T-helper 17 cell (primary cell): ENCODE measurements around the gene RIPK4. TPM values are rescaled to one million over a fixed set of nuclear protein-coding genes. Genes with fewer than 3 reads are reported as not detected.
A peak's percentile ranks its signal among the peaks of the same experiment; 100 is the strongest.

Source experiments
- ATAC-seq: fragments of 150-1000 bp; cut with Tn5 transposase; 2 replicates; pipeline ENCODE4 v1.10.0; 2021; ENCODE audit warnings: mild to moderate bottlenecking, moderate library complexity
- DNase-seq, 3 donors: peaks; one replicate each; pipeline versions ENCODE4 v3.0.0 to v3.0.0-alpha.2; 2020 to 2021
- H3K9me3 ChIP-seq: one replicate; pipeline ENCODE4 v1.7.0; 2013; ENCODE audit warnings: low read length, mild to moderate bottlenecking; ENCODE audit not compliant: control insufficient read depth, poor library complexity, severe bottlenecking
- H3K27ac Mint-ChIP-seq: one replicate; pipeline ENCODE4 v1.8.0; 2022; ENCODE audit warnings: mild to moderate bottlenecking, moderate library complexity, mixed read lengths
- H3K27me3 Mint-ChIP-seq: one replicate; pipeline ENCODE4 v1.8.0; 2022; ENCODE audit warnings: mixed read lengths
- H3K36me3 Mint-ChIP-seq: one replicate; pipeline ENCODE4 v1.8.0; 2022; ENCODE audit warnings: low read depth, mixed read lengths
- H3K4me1 Mint-ChIP-seq: one replicate; pipeline ENCODE4 v1.8.0; 2022; ENCODE audit warnings: mild to moderate bottlenecking, mixed read lengths
- H3K4me3 Mint-ChIP-seq: one replicate; pipeline ENCODE4 v1.8.0; 2022; ENCODE audit warnings: mild to moderate bottlenecking, moderate library complexity, mixed read lengths
- total RNA-seq, 4 donors: library from RNA in 2 of 4; stranded (reverse) in 2 of 4; gene quantifications; one replicate each; pipeline ENCODE4 v1.2.3 and lab custom pipeline; 2022 to 2026

Gene RIPK4
- total RNA-seq, 2 donors from 2014 or later, result 0.37 to 0.50 TPM

DNA sequence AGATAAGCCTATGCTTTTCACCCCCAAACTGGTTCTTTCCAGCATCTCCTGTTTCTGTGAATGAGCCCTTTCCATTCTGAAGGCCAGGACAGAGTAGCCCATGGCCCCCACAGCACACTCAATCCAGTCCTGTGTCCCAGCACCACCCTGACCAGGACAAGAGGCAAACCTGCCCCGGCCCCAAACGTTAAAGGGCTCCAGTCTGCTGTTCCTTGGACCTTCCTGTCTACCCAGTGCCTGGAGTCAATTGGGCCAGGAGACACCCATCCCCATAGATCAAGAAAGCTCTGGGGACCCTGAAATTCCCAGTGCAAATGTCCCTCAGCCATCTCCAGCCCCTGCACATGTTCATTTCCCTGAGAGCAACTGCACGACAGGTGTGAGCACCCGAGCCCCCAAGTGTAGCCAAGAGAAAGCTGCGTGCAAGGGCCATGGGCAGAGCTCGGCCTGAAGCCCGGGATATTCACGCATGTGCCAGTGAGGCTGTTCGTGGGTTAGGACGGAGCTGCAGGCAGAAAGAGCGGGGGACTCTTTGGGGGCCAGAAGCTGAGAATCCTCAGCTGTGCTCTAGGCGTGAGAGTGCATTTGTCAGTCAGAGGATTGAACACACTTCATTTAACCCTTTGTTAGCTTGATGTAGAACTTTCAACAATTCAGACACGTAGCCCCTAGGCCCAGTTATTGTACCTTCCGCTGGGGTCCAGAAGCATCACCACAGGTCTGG, 4.2 kb upstream of the RIPK4 start:
- no peaks in the 10 kb centered on the region for H3K9me3 ChIP-seq
- peaks cover 82% of the 10 kb centered on the region for H3K27me3 Mint-ChIP-seq
- H3K4me1 Mint-ChIP-seq, result peaks cover 20% of the 10 kb centered on the region
- no peak overlapping the region for H3K27ac Mint-ChIP-seq
- H3K36me3 Mint-ChIP-seq, result peaks cover 4% of the 10 kb centered on the region
- DNase-seq (no peak), ATAC-seq (no peak)
- H3K4me3 Mint-ChIP-seq, result no peak overlapping the region

DNA sequence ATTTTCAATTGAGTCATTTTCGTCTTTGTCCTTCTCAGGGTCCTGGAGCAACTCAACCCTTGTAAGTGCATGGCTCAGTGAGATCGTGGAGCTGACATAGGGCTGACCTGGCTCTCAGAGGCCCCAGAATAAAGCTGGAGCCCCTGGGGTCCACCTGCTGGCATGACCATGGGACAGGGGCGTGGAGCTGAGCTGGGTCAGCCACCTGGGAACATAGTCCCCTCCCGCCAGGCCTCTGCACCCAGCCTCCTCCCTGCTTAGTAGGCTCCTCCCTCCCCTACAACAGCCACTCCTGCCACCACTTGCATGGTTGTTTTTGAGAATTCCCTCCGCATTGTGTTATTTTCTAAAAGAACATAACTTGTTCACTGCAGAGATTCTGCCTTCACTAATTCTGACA, 3.1 kb upstream of the RIPK4 start:
- ATAC-seq, result no peak
- Mint-ChIP-seq H3K27ac (no peak overlapping the region), H3K27me3 (peaks cover 82% of the 10 kb centered on the region), H3K36me3 (peaks cover 2% of the 10 kb centered on the region), H3K4me1 (peaks cover 20% of the 10 kb centered on the region), H3K4me3 (peak overlapping the region; percentile 47)
- DNase-seq, result no peak
- H3K9me3 ChIP-seq, result no peaks in the 10 kb centered on the region

DNA sequence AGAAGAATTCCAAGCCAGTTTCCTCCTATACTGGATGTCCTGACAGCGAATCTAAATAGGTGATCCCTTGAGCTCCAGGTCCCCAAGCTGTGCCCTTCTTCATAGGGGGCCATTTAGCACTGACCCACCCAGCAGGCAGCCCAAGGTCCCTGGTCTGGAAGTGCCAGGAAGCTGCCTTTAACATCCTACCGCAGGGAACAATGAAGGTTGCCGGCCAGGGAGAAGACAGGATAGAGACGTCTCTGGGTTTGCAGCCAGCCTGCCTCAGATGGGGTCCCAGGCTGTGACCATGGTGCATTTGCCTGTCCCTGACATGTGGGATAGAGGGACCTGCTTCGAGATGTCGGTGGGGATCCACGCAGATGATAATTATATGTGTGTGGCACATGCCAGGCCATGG, 2.7 kb upstream of the RIPK4 start:
- Mint-ChIP-seq H3K36me3 (no peaks in the 10 kb centered on the region), H3K4me3 (peak overlapping the region; percentile 47), H3K27me3 (peaks cover 82% of the 10 kb centered on the region), H3K27ac (no peak overlapping the region), H3K4me1 (peaks cover 20% of the 10 kb centered on the region)
- no peaks in the 10 kb centered on the region for H3K9me3 ChIP-seq
- no peak for ATAC-seq
- no peak for DNase-seq

DNA sequence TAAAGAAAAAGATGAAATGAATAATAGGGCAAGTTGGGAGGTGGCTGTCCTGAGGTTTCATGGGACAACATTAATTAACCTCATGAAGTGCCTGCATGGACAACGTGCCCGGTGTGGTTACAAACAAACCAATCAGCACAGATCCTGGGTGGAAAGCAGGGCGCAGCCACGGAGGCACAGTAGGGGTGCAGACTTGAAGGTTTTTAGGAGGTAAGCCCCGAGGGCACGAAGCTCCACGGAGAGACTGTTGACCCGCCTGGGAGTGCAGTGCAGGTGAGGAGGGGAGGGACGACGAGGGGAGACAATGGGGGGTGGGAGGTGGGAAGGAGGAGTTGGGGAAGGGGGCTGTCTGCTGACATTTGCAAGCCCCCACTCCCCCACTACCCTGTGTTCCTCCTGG, 2.3 kb upstream of the RIPK4 start:
- H3K4me1 Mint-ChIP-seq, result peaks cover 20% of the 10 kb centered on the region
- H3K27ac Mint-ChIP-seq, result peak overlapping the region; percentile 45
- peaks cover 82% of the 10 kb centered on the region for H3K27me3 Mint-ChIP-seq
- no peaks in the 10 kb centered on the region for H3K36me3 Mint-ChIP-seq
- peak overlapping the region; percentile 84 for H3K4me3 Mint-ChIP-seq
- ATAC-seq (no peak), DNase-seq (no peak)
- no peaks in the 10 kb centered on the region for H3K9me3 ChIP-seq

DNA sequence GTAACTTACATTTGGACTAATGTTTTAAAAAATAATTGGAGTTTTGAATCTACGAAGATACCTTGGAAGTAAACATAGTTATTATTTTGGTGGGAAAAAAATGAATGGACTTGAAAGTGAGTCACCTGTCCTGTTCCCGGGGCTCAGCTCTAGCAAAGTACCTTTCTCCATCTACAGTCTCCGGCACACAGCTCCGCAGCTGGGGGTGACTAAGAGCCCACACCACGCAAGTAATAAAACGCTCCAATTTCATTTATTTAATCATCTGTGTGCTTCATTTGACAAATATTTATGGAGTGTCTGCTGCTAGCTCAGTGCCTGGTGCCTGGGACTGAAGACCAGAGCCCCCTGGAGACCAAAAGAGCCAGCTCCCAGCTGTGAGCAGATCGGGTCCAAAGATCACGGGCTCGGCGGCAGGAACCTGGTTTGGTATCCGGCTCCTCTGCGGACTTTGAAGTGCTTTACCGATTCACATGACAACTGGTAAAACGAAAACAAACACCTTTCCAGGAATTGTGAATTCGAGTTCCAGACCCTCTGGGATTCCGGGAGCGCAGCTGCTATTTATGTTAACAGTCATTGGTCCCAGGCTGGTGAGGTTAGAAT, 1.7 kb upstream of the RIPK4 start:
- H3K36me3 Mint-ChIP-seq, result no peaks in the 10 kb centered on the region

DNA sequence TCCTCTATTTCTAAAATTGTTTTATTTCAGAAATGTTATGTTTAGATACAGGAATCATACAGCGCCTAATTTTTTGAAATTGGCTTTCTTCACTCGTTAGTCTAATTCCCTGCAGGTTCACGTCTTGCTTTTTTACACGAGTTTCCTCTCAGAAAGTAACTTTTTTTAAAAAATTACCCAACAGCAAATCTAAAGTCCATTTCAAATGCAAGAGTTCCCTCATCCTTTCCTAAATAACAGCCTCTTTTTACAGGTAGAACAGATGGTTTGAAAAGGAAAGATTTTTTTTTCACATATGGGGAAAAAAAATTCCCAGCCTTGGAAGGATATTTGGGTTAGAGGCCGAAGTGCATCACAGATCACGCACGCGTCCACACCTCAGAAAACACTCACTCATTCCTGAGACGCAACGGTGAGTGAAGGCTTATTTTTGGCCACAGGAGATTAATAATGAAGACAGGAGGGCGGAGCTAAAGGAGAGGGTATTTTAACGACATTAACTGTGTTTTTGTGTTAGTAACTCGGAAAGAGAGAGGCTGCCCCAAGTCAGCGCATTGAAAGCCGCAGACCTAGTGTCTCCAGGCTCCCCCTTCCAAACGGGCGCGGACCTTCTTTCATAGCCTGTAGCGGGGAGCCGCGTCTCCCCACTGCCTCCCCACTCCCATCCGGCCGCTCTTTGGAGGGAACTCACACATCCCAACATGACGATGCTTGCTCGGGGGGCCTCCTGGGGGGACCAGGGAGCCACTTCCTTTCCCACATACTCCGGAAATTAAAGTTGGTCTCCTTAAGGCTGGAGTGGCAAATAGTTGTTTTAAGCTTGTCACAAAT, 969 bp upstream of the RIPK4 start:
- Mint-ChIP-seq H3K4me3 (peak overlapping the region; percentile 84), H3K27ac (peak overlapping the region; percentile 45), H3K27me3 (peaks cover 87% of the 10 kb centered on the region), H3K4me1 (peaks cover 22% of the 10 kb centered on the region), H3K36me3 (no peaks in the 10 kb centered on the region)
- ATAC-seq (peak; percentile 45), DNase-seq (no peak)
- no peaks in the 10 kb centered on the region for H3K9me3 ChIP-seq

More for the DNA sequence above, 1.7 kb upstream of the RIPK4 start:
- peaks cover 87% of the 10 kb centered on the region for H3K27me3 Mint-ChIP-seq
- H3K27ac Mint-ChIP-seq, result peak overlapping the region; percentile 45
- no peaks in the 10 kb centered on the region for H3K9me3 ChIP-seq
- DNase-seq, result no peak
- ATAC-seq, result peak; percentile 52
- H3K4me3 Mint-ChIP-seq, result peak overlapping the region; percentile 84
- H3K4me1 Mint-ChIP-seq, result peaks cover 20% of the 10 kb centered on the region

DNA sequence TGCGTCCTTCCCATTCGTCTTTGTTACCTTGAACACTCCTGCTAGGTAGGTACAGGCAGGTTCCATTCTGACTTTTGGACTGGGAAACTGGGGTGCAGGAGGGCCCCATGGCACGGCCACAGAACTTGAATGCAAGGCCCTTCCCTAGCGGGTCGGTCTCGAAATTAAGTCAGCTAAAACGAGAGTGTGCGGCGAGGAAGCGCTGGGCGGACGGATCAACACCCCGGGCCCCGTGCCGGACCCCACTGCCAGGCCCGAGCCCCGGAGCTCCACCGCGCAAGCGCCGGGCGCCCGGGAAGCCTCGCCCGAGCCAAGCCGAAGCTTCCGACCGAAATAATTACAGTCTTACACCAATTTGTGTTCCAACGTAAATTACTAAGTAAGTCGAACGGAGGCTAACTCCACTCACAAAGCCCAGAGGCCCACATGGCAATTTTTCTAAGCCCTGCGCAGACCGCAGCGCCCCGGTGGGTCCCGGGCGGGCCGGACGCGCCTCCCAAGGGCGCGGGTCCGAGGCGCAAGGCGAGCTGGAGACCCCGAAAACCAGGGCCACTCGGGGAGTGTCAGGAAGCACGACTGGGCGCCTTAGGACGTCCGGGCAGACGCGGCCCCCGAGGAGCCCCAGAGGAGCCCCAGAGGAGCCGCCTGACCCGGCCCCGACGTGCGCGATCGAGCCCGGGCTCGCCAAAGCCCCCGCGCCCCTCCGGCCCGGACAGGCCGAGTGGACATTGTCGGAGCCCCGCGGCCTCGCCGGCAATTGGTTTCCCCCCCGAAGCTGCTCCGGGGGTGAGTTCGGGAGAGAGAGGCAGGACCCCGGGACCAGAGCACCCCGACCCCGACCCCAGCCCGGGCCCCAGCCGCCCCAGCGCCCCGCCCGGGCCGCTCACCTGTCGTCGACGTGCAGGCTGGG, 624 bp downstream of the RIPK4 start:
- no peak for DNase-seq
- H3K36me3 Mint-ChIP-seq, result peaks cover 2% of the 10 kb centered on the region
- peaks cover 88% of the 10 kb centered on the region for H3K27me3 Mint-ChIP-seq
- H3K27ac Mint-ChIP-seq, result peak overlapping the region; percentile 14
- no peak for ATAC-seq
- H3K4me1 Mint-ChIP-seq, result peaks cover 26% of the 10 kb centered on the region
- H3K9me3 ChIP-seq, result no peaks in the 10 kb centered on the region
- peak overlapping the region; percentile 84 for H3K4me3 Mint-ChIP-seq

DNA sequence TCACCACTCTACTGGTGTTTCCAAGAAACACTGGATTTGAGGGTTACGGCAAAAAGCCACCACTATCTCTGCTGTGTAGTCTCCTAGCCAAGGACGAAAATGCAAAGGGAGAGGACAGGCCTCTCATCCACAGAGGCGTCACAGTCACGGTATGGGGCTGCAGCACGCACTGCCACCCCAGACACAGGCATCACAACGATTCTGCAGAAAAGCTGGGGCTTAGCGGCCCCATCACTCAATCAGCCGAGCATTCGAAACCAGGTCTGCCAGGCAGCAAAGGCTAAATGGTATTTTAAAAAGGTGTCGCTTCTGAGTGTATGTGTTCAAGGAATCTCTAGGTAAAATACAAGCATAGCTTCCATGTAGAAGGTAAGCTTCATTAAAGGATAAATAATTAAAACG, 1.4 kb downstream of the RIPK4 start:
- H3K4me1 Mint-ChIP-seq, result peaks cover 29% of the 10 kb centered on the region
- no peak for ATAC-seq
- peak overlapping the region; percentile 49 for H3K4me3 Mint-ChIP-seq
- no peaks in the 10 kb centered on the region for H3K9me3 ChIP-seq
- peak overlapping the region; percentile 14 for H3K27ac Mint-ChIP-seq
- H3K27me3 Mint-ChIP-seq, result peaks cover 88% of the 10 kb centered on the region
- DNase-seq, result no peak
- peaks cover 2% of the 10 kb centered on the region for H3K36me3 Mint-ChIP-seq

DNA sequence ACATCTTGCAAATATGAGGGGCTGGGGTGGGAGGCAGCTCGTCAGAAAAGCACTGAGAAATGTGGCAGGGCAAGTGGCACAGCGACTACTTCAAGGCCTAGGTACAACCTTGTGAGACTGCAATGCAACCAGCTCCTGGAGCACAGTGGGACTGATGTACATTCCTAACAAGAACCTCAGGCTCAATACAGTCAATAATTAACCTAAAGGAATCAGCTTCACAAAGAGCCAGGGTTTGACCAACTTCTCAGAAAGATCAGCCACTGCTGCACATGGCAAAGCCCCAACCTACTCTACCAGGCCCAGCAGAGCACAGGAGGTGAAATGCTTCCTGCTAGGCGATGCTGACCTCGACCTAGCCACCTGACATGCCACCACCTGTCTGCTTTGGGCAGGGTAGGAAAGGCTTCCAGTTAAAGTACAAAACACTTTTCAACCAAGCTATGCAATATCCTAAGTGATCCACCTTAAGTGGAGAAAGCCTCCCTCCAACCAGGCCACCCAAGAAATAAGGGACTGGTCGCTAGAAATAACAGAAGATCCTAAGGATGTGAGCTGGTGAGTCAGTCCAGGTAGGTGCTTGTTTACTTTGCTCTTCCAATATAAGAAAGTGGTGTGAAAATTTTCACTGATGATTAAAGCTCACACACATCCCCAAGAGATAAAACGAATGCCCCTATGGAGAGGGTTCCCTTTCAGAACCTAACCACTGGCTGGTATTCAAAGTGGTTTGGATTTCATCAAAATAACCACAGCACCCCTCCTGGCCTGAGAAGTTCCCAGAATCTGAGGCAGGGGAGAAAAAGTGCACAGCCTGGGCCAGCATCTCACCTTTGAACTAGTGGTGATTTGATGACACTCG, 2.1 kb downstream of the RIPK4 start:
- Mint-ChIP-seq H3K4me3 (peak overlapping the region; percentile 49), H3K27ac (peak overlapping the region; percentile 14), H3K36me3 (peaks cover 2% of the 10 kb centered on the region), H3K4me1 (peaks cover 29% of the 10 kb centered on the region), H3K27me3 (peaks cover 88% of the 10 kb centered on the region)
- H3K9me3 ChIP-seq, result no peaks in the 10 kb centered on the region
- DNase-seq (no peak), ATAC-seq (no peak)

DNA sequence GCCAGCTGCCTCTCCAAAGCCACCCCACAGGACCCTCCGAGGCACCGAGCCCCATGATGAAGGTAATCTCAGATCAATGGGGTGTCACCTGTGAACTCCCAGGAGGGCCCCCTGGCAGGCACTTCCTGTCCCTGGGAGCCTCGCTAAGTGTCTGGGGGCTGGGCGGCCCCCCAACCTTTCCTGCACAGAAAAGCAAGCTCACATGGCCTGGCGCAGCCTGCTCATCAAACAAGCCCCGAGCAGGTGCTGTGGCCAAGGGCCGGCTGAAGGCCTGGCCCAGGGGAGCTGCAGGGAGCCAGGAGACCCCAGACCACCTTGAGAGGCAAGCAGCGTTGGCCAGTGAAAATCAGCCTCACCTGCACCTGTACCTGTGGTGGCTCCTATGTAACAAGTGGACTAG, 2.9 kb downstream of the RIPK4 start:
- H3K36me3 Mint-ChIP-seq, result peaks cover 2% of the 10 kb centered on the region
- H3K27ac Mint-ChIP-seq, result no peak overlapping the region
- no peak overlapping the region for H3K4me3 Mint-ChIP-seq
- ATAC-seq (no peak), DNase-seq (no peak)
- no peaks in the 10 kb centered on the region for H3K9me3 ChIP-seq
- H3K4me1 Mint-ChIP-seq, result peaks cover 24% of the 10 kb centered on the region
- peaks cover 86% of the 10 kb centered on the region for H3K27me3 Mint-ChIP-seq

DNA sequence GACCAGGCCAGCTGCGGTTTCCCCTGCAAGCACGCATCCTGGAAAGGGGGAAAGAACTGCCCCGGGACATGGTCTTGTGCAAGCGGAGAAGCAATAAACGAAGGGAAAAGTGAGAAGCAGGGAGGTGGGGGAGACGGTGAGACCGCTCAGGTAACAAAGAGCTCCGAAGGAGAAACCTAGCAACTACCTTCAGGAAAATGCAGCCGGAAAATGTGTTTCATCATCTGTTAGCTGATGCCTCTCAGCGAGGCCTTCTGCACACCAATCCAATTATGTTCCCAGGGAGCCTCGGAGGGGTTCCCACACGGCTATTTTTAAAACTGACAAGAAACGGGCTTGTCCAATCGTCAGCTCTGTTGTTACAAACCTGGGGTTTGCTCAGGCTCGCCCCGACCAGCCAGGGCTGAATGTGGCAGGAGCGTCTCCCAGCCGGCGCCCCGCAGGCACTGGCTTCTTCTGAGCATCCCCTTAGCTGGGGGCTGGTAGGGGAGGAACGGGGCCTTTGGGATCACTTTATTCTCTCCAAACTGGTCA, 3.4 kb downstream of the RIPK4 start:
- Mint-ChIP-seq H3K27me3 (peaks cover 81% of the 10 kb centered on the region), H3K27ac (no peak overlapping the region), H3K36me3 (peaks cover 2% of the 10 kb centered on the region), H3K4me1 (peaks cover 22% of the 10 kb centered on the region), H3K4me3 (no peak overlapping the region)
- ATAC-seq, result no peak
- no peaks in the 10 kb centered on the region for H3K9me3 ChIP-seq
- DNase-seq, result no peak

DNA sequence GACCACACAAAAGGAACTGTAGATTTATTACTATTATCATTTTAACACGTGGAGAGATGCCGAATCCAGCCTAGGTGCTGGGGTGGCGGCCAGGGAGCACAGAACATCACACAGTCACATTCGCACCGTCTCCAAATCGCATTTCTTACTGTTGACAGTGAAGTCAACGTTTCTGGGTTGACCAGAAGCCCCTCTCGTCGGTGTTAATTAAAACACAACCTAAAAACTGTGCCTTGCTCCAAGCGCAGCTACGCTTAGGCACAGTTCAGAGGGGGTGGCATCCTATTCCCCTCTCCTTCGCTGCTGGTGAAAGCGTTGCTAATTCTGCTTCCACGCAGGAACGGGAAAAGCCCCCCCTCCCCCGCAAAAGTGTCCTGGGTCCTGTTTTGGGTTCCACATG, 4.1 kb downstream of the RIPK4 start:
- H3K36me3 Mint-ChIP-seq, result peaks cover 2% of the 10 kb centered on the region
- H3K9me3 ChIP-seq, result no peaks in the 10 kb centered on the region
- DNase-seq (no peak), ATAC-seq (no peak)
- no peak overlapping the region for H3K27ac Mint-ChIP-seq
- peaks cover 74% of the 10 kb centered on the region for H3K27me3 Mint-ChIP-seq
- H3K4me1 Mint-ChIP-seq, result peaks cover 17% of the 10 kb centered on the region
- H3K4me3 Mint-ChIP-seq, result no peak overlapping the region
